Measurements from ENCODE around the gene SDS.

SDS gene

DNA sequence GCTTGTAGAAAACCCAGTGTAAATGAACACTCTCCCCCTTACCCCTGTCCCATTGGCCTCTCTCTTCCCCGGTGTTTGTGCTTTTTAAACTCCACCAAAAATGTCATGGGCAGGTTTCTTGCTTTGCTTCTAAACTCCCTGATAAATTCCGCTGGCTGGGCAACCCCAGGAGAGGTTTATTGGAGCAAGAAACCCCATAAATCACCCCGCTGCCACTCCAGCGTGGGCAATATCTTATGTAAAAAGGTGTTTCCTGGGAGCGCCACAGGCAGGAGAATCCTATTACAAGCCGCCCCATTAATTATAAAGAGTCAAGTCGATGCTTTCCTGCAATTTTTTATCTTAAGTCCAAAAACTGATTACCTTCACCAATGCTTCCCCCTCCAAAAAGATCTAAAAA lies 45.2 kb upstream of the SDS start:
- no peak overlapping the region for H3K4me3 ChIP-seq (replicated peaks; ENCODE audit: low read depth, low read length)
- 0 out of 2 replicates have a peak, but pooled peaks cover 1% of the 10 kb centered on the region for H3K27me3 ChIP-seq (replicated peaks; ENCODE audit: control insufficient read depth, insufficient read depth, low read length)
- TF ChIP-seq, protein P1, sequence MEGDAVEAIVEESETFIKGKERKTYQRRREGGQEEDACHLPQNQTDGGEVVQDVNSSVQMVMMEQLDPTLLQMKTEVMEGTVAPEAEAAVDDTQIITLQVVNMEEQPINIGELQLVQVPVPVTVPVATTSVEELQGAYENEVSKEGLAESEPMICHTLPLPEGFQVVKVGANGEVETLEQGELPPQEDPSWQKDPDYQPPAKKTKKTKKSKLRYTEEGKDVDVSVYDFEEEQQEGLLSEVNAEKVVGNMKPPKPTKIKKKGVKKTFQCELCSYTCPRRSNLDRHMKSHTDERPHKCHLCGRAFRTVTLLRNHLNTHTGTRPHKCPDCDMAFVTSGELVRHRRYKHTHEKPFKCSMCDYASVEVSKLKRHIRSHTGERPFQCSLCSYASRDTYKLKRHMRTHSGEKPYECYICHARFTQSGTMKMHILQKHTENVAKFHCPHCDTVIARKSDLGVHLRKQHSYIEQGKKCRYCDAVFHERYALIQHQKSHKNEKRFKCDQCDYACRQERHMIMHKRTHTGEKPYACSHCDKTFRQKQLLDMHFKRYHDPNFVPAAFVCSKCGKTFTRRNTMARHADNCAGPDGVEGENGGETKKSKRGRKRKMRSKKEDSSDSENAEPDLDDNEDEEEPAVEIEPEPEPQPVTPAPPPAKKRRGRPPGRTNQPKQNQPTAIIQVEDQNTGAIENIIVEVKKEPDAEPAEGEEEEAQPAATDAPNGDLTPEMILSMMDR (IDR thresholded peaks at IDR 0.05; ENCODE audit: insufficient read depth, low read length, poor library complexity, severe bottlenecking): no peak
- DNase-seq (ENCODE audit: extremely low read depth, insufficient read length): no peak
- H3K36me3 ChIP-seq (ENCODE audit: control insufficient read depth, insufficient read depth, low read length): no peaks in the 10 kb centered on the region

DNA sequence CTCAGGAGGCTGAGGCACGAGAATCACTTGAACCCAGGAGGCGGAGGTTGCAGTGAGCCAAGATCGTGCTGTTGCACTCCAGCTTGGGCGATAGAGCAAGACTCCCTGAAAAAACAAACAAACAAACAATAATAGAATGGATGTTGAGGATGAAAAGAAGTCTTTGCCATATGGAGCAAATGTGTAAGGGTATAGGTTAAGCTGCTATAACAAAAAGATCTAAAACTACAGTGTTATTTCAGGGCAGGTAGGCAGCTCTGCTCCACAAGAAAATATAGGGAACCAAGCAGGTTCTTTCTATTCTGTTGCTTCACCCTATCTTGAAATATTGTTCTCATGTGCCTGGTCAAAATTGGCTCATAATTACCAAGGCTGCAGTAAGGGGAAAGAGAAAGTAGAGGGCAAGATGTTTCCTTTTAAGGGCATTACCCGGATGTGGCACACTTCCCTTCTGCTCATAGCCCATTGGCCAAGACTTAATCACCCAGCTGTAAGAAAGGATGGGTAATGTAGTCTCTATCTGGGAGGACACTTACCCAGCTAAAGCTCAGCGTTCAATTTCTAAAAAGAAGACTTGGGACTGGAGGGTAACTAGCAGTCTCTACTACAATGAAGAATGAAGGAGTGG lies 42.0 kb upstream of the SDS start:
- Histone ChIP-seq H3K36me3 (ENCODE audit: control insufficient read depth, insufficient read depth, low read length) (no peaks in the 10 kb centered on the region), H3K27me3 (replicated peaks; ENCODE audit: control insufficient read depth, insufficient read depth, low read length) (0 out of 2 replicates have a peak, but pooled peaks cover 1% of the 10 kb centered on the region), H3K4me3 (replicated peaks; ENCODE audit: low read depth, low read length) (no peak overlapping the region)
- TF ChIP-seq, protein P1 (IDR thresholded peaks at IDR 0.05; ENCODE audit: insufficient read depth, low read length, poor library complexity, severe bottlenecking): no peak
- no peak for DNase-seq (ENCODE audit: extremely low read depth, insufficient read length)

DNA sequence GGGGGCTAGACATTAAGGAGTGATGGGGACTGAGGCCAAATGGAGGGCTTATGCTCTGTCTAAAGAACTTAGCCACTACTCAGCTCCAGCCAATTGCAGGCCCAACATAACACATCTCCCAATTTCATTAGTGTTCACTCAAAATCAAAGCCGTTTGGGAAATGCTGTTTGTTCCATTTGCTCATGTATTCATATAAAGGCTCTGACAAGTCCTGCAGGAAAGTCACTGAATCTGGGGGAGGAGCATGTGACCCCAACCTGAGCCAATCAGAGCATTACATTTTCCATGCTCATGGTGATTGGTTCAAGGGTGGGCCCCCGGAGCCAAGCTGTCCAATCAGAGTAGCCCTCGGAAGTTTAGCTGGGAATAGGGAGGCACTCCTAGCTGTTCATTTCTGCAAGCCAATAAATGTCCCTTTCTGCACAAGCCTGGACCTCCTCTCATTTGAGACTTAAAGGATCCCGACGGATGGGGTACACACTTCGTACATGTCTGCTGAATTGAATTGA lies 39.4 kb upstream of the SDS start:
- Histone ChIP-seq H3K36me3 (ENCODE audit: control insufficient read depth, insufficient read depth, low read length) (no peaks in the 10 kb centered on the region), H3K27me3 (replicated peaks; ENCODE audit: control insufficient read depth, insufficient read depth, low read length) (no peaks in the 10 kb centered on the region; the same call in 1 of the 2 replicates), H3K4me3 (replicated peaks; ENCODE audit: low read depth, low read length) (no peak overlapping the region)
- no peak for DNase-seq (ENCODE audit: extremely low read depth, insufficient read length)
- TF ChIP-seq, protein P1 (IDR thresholded peaks at IDR 0.05; ENCODE audit: insufficient read depth, low read length, poor library complexity, severe bottlenecking): no peak

DNA sequence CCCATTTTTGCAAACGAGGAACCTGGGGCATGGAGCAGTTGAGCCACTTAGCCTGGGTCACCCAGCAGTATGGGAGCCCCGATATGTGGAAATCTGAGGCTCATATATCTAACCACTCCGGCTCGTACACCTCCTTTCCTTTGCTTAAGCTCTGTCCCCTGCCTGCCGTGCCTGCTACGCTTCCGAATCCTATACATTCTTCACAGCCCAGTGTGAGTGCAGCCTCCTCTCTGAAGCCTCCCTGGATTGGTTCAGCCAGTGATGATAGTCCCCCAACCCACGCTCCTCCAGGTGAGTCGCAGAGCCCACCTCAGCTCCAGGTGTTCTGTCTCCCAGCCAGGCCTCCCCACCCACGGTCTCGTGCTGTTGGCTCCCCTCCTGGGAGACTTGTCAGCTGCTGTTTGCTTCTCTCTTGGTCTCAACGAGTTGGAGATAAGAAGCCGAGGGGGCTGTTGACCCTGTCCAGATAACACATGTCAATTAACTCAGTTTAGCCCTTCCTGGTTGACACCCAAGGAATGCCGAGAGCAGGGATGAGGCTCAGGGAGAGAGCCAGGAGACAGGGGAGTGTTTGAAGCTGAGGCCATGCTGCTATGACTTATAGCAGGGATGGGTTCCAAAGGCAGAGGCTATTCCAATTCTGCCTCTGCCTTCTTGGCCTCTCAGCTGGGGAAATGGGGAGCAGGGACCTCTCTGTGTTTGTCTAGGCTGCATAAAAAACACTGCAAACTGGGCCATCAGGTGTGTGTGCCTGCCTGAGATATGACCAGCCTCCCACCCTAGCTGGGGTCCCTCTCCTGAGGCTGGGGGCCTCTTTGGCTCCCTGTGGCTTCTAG lies 37.5 kb upstream of the SDS start:
- Histone ChIP-seq H3K27me3 (replicated peaks; ENCODE audit: control insufficient read depth, insufficient read depth, low read length) (peaks cover 2% of the 10 kb centered on the region), H3K36me3 (ENCODE audit: control insufficient read depth, insufficient read depth, low read length) (no peaks in the 10 kb centered on the region), H3K4me3 (replicated peaks; ENCODE audit: low read depth, low read length) (no peak overlapping the region)
- TF ChIP-seq, protein P1 (IDR thresholded peaks at IDR 0.05; ENCODE audit: insufficient read depth, low read length, poor library complexity, severe bottlenecking): no peak
- no peak for DNase-seq (ENCODE audit: extremely low read depth, insufficient read length)

DNA sequence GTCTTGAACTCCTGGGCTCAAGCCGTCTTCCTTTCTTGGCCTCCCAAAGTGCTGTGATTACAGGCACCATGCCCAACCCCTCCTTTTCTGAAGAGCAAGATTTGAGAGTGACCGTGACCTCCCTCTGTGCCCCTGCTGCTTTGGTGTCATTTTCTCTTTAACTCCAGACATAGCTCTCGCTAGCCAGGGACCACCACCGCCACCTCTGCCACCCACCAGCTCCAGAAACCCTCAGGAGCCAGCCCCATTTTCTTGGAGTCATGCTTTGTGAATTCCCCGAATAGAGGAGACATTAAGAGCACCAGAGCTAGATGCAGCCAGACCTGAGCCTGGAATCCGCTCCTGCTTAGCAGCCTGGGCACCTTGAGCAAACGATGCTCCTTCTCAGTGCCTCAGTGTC lies 36.6 kb upstream of the SDS start:
- no peak for DNase-seq (ENCODE audit: extremely low read depth, insufficient read length)
- Histone ChIP-seq H3K4me3 (replicated peaks; ENCODE audit: low read depth, low read length) (no peak overlapping the region), H3K27me3 (replicated peaks; ENCODE audit: control insufficient read depth, insufficient read depth, low read length) (peaks cover 2% of the 10 kb centered on the region), H3K36me3 (ENCODE audit: control insufficient read depth, insufficient read depth, low read length) (no peaks in the 10 kb centered on the region)
- TF ChIP-seq, protein P1 (IDR thresholded peaks at IDR 0.05; ENCODE audit: insufficient read depth, low read length, poor library complexity, severe bottlenecking): no peak
